Mammary epithelial cell (primary cell): Measurements from ENCODE around the gene NOL12.

ENCODE experiments used
- CTCF ChIP-seq, 2 donors: IDR thresholded peaks in 1 of 2; conservative IDR thresholded peaks in 1 of 2; 2 replicates each; pipeline ENCODE4 v1.5.1; 2011 to 2012; ENCODE audit warnings: inconsistent platforms in 2 of 2, low read length in 2 of 2, mild to moderate bottlenecking in 2 of 2, control low read depth in 1 of 2, low read depth in 1 of 2; ENCODE audit not compliant: insufficient read depth in 1 of 2; ENCODE audit errors: extremely low read depth in 1 of 2
- EZH2 ChIP-seq: IDR thresholded peaks from 2 replicates; pipeline ENCODE4 v1.6.1; 2012; ENCODE audit warnings: low read length, inconsistent platforms, borderline replicate concordance

- TF ChIP-seq CTCF (conservative IDR thresholded peaks at IDR 0.05 in 1 of 2, IDR thresholded peaks at IDR 0.05 in 1 of 2; ENCODE audit: extremely low read depth in 1 of 2, insufficient read depth in 1 of 2, low read depth in 1 of 2, low read length in 2 of 2) (no peak), EZH2 (no peak)
These were observed 56.4 kb downstream of the NOL12 start for GRCh38 chr22:37742376-37743171.
